GM19193 (cell line): ENCODE results near the gene HTD2.

ENCODE experiments used
- POLR2A ChIP-seq: IDR thresholded peaks from 4 replicates; pipeline ENCODE4 v1.6.1; 2011; ENCODE audit not compliant: insufficient read depth, insufficient read length; ENCODE audit errors: extremely low read depth

Gene HTD2

DNA sequence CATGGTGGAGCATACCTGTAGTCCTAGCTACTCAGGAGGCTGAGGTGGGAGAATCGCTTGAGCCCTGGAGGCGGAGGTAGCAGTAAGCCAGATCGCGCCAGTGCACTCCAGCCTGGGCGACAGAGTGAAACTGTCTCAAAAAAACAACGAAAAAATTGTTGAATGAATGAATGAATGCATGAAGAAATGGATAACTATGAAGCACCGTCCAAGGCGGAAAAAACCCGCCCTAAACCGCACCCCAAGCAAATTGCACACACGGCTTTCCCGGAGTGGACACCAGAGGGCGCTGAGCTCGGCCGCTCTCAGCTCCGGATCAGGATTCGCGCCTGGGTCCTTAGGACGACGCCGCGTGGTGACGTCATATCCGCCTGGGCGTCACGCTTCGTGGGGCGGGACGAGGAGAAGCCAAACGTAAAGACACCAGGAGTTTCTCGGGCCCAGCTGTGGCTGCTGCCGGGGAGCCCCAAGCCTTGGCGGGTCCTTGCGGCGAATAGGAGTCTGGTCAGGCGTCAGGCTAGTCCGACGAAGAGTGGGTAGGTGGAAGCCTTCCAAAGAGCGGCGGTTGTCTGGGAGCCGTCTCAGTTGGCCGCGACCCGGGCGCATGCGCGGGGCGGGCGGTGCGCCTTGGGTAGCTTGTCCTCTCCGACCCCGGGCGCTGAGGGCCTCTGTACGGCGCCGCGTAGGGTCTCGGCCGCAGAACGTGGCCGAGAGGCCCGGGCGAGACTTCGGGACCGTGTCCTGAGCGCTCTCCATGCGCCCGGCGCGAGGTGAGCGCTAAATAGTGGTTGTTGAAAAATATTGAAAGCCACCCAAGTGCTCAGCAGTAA, at the start of gene HTD2, which contains the start of gene RPP14:
Gene HTD2 (plus strand): TSS at position 639 of the 830 bp plus-strand sequence. CDS start 11,094 bp downstream, outside the sequence.
Gene RPP14 (plus strand): TSS at position 364 of the 830 bp plus-strand sequence. CDS start 4,085 bp downstream, outside the sequence.
- TF ChIP-seq POLR2A, result peak; percentile 90

DNA sequence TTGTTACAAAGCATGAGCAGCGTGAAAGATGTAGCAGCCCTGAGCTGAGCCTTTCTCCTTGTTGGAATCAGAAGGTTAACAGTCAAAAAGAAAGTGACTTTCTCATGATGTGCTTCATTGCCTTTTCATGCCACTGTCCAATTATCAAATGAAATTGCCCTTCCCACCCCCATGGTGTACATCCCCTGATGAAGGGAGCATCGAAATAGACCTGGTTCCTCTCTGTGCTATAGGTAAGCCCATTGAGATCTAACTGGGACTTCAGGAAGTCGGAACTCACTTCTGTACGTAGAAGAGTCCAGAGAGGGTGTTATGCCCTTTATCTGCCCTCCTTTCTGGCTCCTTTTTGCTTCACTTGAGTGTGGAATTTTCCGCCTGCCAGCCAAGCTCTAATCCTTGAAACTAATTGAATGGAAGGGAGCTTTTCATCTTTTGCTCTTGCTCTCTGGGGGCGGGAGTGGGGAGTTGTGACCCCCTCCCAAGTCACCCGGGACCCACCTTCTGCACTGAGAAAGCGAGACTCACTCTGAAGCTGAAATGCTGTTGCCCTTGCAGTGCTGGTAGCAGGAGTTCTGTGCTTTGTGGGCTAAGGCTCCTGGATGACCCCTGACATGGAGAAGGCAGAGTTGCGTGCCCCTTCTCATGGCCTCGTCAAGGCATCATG, 47.8 kb upstream of the HTD2 start:
- TF ChIP-seq POLR2A, result no peak

DNA sequence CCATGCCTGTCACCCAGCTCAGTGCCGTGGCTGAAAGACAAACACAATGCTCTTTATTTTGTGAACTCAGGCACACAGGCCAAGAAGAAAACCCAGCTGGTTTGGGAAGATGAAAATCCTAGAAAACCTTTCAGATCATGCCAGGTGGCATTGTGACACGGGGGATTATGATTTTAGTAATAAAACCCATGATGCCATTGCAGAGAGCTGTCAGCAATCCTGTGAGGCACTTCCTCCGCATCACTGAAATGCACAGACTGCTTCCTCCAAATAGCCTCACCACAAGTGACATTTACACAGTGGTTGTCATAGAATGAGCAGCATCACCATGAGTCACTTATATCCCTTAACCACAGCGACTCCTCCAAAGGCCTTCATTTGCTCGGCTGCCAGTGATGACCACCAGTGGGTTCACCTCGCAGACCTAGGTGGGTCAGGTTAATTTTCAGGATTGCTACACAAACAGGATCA, 46.0 kb upstream of the HTD2 start:
- no peak for TF ChIP-seq POLR2A

DNA sequence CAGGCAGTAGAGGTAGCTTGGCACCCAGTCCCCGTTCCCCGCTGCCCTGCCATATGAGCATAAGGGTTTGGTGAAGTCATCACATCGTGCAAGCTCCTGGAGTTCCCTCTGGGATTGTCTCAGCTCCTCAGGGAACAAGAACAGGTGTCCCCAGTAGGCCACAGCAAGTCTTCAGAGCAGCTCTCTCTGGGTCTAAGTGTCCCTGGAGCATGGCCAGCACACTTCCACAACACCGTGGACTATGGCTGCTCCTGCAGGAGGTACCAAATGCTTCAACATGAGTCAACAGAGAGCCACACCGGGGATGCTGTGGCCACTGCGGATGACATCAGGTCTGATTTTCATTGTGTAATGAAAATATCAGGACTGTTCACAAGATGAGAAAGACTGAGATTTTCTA, 45.6 kb upstream of the HTD2 start:
- TF ChIP-seq POLR2A, result no peak

DNA sequence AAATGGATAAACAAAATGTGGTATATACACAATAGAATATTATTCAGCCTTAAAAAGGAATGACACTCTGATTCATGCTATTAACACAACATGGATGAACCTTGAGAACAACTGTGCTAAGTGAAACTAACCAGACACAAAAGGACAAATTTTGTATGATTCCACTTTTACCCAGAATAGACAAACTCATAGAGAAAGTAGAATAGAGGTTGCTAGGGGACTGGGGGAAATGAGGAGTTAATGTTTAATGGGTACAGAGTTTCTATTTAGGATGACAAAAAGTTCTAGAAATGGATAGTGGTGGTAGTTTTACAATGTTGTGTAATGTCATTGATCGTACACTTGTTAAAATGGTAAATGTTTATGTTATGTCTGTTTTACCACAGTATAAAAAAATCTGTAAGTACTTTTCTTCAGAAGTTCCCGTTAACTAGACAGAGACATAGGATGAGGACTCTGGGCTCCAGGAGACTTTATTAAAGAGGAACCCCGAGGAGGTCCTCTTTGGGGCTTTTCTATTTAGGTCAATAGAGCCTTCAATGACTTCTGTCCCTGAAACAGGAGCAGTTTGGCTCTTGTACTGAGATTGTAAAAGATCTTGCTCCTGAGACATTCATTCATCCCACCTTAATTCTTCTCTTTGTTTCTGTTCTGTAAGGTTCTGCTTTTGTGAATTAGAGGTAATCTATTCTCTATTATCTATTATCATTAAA, 44.2 kb upstream of the HTD2 start:
- no peak for TF ChIP-seq POLR2A

DNA sequence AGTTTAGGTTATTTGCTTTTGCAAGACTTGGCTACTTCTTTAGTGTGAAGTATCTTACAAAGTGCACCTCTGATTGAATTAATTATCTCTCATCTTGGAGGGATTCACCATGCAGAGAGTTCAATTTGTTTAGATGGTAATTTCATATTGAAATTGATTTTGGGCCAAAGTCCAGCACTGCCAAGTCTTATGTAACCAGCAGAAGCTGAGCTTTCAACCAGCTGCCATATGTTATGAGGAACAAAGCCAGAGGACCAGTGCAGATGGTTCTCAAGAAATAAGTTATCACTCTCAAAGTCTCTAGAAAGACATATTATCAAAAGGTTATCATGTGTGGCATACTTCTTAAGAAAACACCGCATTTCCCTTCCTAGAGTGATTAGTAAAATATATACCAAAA, 39.7 kb upstream of the HTD2 start:
- TF ChIP-seq POLR2A, result no peak

DNA sequence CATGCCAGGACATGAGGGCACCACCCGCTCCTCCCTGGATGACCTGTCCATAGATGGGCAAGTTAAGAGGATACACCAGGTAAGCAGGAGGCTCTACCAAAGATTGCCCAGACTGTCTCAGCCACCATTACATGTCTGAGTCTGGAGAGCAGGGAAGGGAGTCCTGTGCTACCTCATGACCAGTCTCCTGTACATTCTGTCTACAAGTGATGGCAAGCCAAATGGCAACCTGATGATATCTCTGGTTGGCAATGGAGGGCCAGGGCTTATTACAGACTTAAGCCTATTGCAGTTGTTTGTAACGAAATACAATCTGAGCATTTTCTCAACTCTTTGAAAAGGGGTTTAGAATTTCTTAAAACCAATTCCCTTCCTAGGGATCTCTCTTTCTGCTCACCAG, 37.0 kb upstream of the HTD2 start:
- TF ChIP-seq POLR2A, result no peak

DNA sequence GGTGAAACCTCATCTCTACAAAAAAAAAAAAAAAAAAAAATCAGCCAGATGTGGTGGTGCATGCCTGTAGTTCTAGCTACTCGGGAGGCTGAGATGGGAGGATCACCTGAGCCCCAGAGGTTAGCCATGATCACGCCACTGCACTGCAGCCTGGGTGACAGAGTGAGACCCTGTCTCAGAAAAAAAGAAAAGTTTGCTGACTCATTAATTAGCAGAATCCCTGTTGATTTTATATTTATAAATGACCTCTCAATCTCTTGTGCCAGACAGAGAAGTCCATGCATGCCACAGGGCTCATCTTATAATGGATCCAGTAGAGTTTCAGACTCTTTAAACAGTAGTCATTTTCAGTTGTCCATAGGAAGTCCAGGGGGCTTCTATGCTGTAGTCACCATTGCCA, 35.8 kb upstream of the HTD2 start:
- no peak for TF ChIP-seq POLR2A

DNA sequence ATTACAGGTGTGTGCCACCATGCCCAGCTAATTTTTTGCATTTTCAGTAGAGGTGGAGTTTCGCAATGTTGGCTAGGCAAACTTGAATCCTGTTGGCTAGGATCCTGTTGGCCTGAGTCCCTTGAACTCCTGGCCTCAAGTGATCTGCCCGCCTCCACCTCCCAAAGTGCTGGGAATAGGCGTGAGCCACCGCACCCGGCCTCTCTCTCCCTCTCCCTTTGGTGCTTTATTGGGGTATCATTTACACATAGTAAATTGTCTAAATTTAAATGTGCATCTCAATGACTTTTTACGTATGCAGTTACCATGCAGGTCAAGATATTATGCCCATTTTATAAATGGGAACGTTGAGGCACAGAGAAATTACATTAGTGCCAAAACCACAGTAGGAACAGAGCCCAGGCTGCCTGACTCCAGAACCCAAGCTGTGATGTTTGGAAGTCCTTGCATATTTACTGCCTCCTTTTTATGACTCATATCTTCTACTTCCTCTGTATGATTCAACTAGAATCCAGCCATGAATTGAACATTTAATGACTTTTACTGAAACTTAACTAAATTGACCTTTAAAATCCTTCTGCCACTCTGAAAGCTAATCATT, 34.3 kb upstream of the HTD2 start:
- TF ChIP-seq POLR2A, result no peak

DNA sequence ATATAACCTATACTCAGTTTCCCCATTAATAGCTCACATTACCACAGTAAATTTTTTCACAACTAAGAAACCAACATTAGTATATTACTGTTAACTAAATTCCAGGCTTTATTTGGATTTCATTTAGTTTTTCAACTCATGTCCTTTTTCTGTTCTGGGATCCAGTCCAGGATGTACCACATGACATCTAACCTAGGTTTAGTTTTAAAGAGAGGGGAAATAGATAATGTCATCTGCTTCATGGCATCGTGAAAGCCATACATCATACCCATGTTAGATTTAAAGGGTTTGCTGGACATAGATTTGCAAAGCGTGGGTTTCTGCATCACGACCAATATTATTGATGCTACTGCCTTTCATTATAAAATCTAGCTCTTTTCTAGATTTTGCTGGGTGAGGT, 33.4 kb upstream of the HTD2 start:
- TF ChIP-seq POLR2A, result no peak

DNA sequence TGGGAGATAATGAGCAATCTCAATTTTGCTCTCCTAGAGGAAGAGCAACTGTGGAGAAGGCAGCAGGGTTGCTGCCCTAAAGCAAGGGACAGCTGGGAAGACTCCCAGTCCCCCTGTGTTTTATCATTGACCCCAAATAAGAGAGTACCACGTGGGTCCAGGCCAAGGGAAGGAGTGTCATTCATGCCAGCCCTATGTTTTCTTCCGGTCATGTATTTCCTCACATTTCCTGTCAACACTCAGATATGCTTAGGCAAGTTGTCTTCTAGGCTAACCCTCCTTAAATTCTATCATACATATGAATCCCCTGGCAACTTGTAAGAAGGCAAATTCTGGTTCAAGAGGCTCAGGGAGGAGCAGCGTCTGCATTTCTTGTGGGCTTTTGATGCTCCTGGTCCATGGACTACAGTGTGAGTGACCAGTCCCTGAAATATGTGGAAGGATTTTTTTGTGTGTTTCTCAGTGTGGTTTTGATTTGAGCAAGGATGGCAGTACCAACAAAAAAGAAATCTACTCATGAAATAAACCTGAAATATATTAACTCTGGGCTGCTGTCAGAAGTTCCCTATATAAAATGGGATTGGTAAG, 32.2 kb upstream of the HTD2 start:
- no peak for TF ChIP-seq POLR2A

DNA sequence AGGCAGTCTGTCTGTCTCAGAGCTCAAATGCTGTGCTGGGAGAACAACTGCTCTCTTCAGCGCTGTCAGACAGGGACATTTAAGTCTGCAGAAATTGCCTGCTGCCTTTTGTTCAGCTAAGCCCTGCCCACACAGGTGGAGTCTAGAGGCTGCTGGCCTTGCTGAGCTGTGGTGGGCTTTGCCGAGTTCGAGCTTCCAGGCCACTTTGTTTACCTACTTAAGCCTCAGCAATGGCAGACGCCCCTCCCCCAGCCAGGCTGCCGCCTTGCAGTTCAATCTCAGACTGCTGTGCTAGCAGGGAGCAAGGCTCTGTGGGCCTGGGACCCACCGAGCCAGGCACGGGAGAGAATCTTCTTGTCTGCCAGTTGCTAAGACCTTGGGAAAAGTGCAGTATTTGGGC, 25.3 kb upstream of the HTD2 start:
- TF ChIP-seq POLR2A, result no peak

DNA sequence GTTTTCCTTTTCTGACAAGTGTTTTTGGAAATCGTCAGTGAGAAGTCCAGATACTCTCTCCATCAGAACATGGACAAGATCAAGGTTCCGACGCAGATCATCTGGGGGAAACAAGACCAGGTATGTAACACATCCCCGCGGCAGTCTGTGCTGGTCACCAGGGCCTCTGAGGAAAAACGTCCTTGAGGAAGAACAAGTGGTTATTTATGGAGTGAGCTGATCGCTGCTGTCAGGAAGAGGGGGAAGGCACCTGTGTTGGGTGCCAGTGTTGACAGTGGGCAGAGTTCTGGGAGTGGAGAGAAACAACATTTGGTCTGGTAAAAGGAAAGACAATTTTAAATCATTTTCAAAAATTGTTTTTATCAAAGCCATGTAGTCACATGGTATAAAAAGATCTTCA, 21.0 kb upstream of the HTD2 start:
- TF ChIP-seq POLR2A, result no peak

DNA sequence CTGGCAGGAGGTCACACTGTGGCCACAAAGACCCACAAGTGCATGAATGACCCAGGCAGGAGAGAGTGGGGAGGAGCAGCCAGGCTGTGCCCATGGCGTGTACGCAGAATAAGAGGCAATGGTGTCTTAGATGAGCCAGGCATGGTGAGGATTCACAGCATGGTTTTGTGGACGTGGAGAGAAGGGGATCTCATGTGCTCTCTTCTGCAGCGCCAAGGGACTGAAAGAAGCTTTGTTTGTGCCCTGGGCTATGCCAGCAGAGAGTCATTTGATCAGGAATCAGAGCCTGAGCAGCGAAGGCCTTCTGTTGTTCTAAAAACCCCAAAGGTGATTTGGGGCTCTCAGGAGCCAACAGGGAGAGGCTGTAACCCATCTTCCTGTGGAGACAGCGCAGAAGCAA, 19.0 kb upstream of the HTD2 start:
- TF ChIP-seq POLR2A, result no peak

DNA sequence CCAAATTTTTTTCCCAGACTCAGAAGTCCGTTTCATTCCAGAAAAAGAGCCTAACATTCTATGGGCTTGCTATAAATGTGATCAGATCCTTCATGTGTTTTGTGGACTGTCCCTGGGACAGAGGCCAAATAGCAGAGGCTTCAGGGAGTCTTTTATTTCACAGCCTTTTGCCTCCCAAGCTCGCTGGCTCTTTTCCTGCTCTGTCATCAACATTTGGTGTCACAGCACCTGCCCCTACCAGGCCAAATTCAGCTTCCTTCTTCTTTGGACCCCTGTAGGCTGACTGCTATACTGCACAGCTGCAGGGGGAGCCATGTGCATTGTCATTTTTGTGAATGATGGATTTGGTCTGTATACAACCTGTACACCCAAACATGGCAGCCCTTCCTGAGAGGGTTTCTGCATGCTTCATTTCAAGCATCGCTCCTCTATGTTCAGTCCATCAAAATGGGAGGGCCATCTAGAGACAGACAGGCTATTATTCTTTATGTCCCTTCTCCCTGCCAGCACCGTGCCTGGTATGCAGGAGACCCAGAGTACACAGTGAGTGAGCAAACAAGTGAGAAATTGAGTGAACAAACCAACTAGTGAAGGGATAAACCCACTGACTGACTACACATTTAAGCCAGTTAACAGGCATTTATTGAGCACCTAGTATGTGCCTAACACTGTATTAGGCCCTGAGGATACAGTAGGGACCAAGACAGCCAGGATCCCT, 18.1 kb upstream of the HTD2 start:
- no peak for TF ChIP-seq POLR2A
